ENCODE results near the gene COG4. TPM values are rescaled to one million over a fixed set of nuclear protein-coding genes. Genes with fewer than 3 reads are reported as not detected.
"Not testable (repeated sequence)": the region's sequence is repeated elsewhere in the genome, so short reads cannot be mapped to it uniquely, and the experiment has no call there.

Gene COG4
- total RNA-seq, 1 experiment from 2014 or later, result 54.2 TPM

DNA sequence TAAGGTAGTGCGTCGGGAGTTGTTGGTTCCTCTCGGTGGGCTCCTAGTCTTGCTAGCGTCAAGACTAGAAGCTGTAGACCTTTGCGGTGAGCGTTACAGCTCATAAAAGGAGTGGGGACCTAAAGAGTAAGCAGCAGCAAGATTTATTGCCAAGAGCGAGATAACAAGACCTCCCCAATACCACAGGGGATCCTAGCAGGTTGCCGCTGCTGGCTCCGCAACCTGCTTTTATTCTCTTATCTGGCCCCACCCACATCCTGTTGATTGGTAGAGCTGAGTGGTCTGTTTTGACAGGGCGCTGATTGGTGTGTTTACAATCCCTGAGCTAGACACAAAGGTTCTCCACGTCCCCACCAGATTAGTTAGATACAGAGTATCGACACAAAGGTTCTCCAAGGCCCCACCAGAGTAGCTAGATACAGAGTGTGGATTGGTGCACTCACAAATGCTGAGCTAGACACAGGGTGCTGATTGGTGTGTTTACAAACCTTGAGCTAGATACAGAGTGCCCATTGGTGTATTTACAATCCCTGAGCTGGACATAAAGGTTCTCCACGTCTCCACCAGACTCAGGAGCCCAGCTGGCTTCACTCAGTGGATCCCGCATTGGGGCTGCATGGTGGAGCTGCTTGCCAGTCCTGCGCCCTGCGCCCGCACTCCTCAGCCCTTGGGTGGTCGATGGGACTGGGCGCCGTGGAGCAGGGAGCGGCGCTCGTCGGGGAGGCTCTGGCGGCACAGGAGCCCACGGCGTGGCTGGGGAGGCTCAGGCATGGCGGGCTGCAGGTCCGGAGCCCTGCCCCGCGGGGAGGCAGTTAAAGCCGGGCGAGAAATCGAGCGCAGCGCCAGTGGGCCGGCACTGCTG is 73.0 kb downstream of the COG4 start:
- H3K27me3 ChIP-seq (ENCODE audit: insufficient read depth, low read length); H3K9me3 ChIP-seq (ENCODE audit: control insufficient read depth in 1 of 2, insufficient read depth in 1 of 2, low read depth in 1 of 2, low read length in 2 of 2); H3K36me3 ChIP-seq (ENCODE audit: control insufficient read depth in 1 of 2, insufficient read depth in 2 of 2, low read length in 2 of 2); DNase-seq (ENCODE audit: low read depth, low spot score); POLR2A ChIA-PET; BruUV-seq (replicated peaks); H3K4me2 ChIP-seq (ENCODE audit: low read length); RAD21 ChIA-PET (ENCODE audit: low non-redundant PET in 1 of 2, low total read pairs in 2 of 2, uncharacterized antibody in 2 of 2, unreplicated experiment in 2 of 2); H3K4me3 ChIP-seq (replicated peaks in 1 of 2; ENCODE audit: low read depth in 1 of 2, low read length in 2 of 2); CTCF ChIA-PET; intact Hi-C loops (cut with micrococcal nuclease); ATAC-seq; H3K79me2 ChIP-seq (ENCODE audit: insufficient read depth, low read length); H3K9me2 ChIP-seq (ENCODE audit: insufficient read depth); H3K27ac ChIP-seq (ENCODE audit: low read depth, low read length); H3K9ac ChIP-seq (ENCODE audit: low read length); H4K20me1 ChIP-seq (ENCODE audit: insufficient read depth); H2AFZ ChIP-seq (ENCODE audit: low read depth, low read length, poor library complexity, severe bottlenecking): not testable (repeated sequence)
- H3K4me1 ChIP-seq (ENCODE audit: control insufficient read depth in 1 of 2, insufficient read depth in 2 of 2, low read length in 2 of 2), result peaks cover 3 to 11% of the 10 kb centered on the region in 2 experiments; a peak in 1 of 4 replicates

DNA sequence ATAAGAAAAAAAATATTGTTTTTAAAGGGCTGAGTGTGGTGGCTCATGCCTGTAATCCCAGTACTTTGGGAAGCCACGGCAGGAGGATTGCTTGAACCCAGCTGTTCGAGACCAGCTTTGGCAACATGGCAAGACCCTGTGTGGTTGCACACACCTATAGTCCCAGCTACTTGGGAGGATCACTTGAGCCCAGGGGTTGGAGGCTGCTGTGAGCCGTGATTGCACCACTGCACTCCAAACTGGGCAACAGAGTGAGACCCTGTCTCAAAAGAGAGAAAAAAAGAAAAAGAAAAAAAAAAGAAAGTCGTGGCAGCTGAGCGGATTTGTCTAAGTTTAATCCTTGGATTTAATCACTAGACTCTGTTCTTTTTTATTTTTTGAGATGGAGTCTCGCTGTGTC is 75.3 kb downstream of the COG4 start:
- no peak overlapping the region for H2AFZ ChIP-seq (ENCODE audit: low read depth, low read length, poor library complexity, severe bottlenecking)

More for the DNA sequence above, 75.3 kb downstream of the COG4 start:
- ChIA-PET POLR2A (no interaction called here), CTCF (no interaction called here), RAD21 (ENCODE audit: low non-redundant PET in 1 of 2, low total read pairs in 2 of 2, uncharacterized antibody in 2 of 2, unreplicated experiment in 2 of 2) (no interaction called here)
- H3K9ac ChIP-seq (ENCODE audit: low read length), result no peak overlapping the region
- no peaks in the 10 kb centered on the region for H3K79me2 ChIP-seq (ENCODE audit: insufficient read depth, low read length)
- no peaks in the 10 kb centered on the region for H3K27me3 ChIP-seq (ENCODE audit: insufficient read depth, low read length)
- H4K20me1 ChIP-seq (ENCODE audit: insufficient read depth), result no peaks in the 10 kb centered on the region
- H3K36me3 ChIP-seq (ENCODE audit: control insufficient read depth in 1 of 2, insufficient read depth in 2 of 2, low read length in 2 of 2), result no peaks in the 10 kb centered on the region
- no peak for ATAC-seq
- no peak for DNase-seq (ENCODE audit: low read depth, low spot score)
- intact Hi-C loops (cut with micrococcal nuclease), result no loop called here
- BruUV-seq (replicated peaks), result no TSS peak
- H3K9me2 ChIP-seq (ENCODE audit: insufficient read depth), result no peaks in the 10 kb centered on the region
- H3K4me2 ChIP-seq (ENCODE audit: low read length), result no peak overlapping the region
- TF ChIP-seq CBX3 (IDR thresholded peaks at IDR 0.05; ENCODE audit: low read depth) (no peak), JUND (IDR thresholded peaks at IDR 0.05) (no peak), TCF7L2 (IDR thresholded peaks at IDR 0.05; ENCODE audit: borderline replicate concordance, extremely low read depth, insufficient read depth, insufficient read length) (no peak), FOSL1 (IDR thresholded peaks at IDR 0.05; ENCODE audit: low read depth) (no peak), RAD21 (IDR thresholded peaks at IDR 0.05; ENCODE audit: low read depth) (no peak), ZFX (IDR thresholded peaks at IDR 0.05) (no peak), SP1 (IDR thresholded peaks at IDR 0.05; ENCODE audit: low read depth) (no peak)
- TF ChIP-seq, protein P1, sequence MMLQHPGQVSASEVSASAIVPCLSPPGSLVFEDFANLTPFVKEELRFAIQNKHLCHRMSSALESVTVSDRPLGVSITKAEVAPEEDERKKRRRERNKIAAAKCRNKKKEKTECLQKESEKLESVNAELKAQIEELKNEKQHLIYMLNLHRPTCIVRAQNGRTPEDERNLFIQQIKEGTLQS (IDR thresholded peaks at IDR 0.05), result no peak
- TF ChIP-seq, protein P2, sequence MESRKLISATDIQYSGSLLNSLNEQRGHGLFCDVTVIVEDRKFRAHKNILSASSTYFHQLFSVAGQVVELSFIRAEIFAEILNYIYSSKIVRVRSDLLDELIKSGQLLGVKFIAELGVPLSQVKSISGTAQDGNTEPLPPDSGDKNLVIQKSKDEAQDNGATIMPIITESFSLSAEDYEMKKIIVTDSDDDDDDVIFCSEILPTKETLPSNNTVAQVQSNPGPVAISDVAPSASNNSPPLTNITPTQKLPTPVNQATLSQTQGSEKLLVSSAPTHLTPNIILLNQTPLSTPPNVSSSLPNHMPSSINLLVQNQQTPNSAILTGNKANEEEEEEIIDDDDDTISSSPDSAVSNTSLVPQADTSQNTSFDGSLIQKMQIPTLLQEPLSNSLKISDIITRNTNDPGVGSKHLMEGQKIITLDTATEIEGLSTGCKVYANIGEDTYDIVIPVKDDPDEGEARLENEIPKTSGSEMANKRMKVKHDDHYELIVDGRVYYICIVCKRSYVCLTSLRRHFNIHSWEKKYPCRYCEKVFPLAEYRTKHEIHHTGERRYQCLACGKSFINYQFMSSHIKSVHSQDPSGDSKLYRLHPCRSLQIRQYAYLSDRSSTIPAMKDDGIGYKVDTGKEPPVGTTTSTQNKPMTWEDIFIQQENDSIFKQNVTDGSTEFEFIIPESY (IDR thresholded peaks at IDR 0.05; ENCODE audit: extremely low read depth, insufficient replicate concordance, low read length), result no peak
- TF ChIP-seq, protein P3, sequence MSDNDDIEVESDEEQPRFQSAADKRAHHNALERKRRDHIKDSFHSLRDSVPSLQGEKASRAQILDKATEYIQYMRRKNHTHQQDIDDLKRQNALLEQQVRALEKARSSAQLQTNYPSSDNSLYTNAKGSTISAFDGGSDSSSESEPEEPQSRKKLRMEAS (IDR thresholded peaks at IDR 0.05), result no peak
- TF ChIP-seq, protein P4, sequence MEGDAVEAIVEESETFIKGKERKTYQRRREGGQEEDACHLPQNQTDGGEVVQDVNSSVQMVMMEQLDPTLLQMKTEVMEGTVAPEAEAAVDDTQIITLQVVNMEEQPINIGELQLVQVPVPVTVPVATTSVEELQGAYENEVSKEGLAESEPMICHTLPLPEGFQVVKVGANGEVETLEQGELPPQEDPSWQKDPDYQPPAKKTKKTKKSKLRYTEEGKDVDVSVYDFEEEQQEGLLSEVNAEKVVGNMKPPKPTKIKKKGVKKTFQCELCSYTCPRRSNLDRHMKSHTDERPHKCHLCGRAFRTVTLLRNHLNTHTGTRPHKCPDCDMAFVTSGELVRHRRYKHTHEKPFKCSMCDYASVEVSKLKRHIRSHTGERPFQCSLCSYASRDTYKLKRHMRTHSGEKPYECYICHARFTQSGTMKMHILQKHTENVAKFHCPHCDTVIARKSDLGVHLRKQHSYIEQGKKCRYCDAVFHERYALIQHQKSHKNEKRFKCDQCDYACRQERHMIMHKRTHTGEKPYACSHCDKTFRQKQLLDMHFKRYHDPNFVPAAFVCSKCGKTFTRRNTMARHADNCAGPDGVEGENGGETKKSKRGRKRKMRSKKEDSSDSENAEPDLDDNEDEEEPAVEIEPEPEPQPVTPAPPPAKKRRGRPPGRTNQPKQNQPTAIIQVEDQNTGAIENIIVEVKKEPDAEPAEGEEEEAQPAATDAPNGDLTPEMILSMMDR (IDR thresholded peaks at IDR 0.05 in 2 of 3, conservative IDR thresholded peaks at IDR 0.05 in 1 of 3; ENCODE audit: borderline replicate concordance in 1 of 3, insufficient read depth in 1 of 3, low read depth in 2 of 3, low read length in 2 of 3), result no peak
- no peaks in the 10 kb centered on the region for H3K4me1 ChIP-seq (ENCODE audit: control insufficient read depth in 1 of 2, insufficient read depth in 2 of 2, low read length in 2 of 2)
- H3K27ac ChIP-seq (ENCODE audit: low read depth, low read length), result no peak overlapping the region
- no peak overlapping the region for H3K4me3 ChIP-seq (replicated peaks in 1 of 2; ENCODE audit: low read depth in 1 of 2, low read length in 2 of 2)
- H3K9me3 ChIP-seq (ENCODE audit: control insufficient read depth in 1 of 2, insufficient read depth in 1 of 2, low read depth in 1 of 2, low read length in 2 of 2), result no peaks in the 10 kb centered on the region
